B cell (primary cell): ENCODE results near the gene UBALD2. TPM values are rescaled to one million over a fixed set of nuclear protein-coding genes. Genes with fewer than 3 reads are reported as not detected.

Experiments
- ATAC-seq: fragments of 200-7000 bp; cut with Tn5 transposase; one replicate; pipeline ENCODE4 v1.10.0; 2021; ENCODE audit warnings: low read depth, mild to moderate bottlenecking, moderate number of reproducible peaks, moderate library complexity
- CTCF ChIA-PET: fragments of 350-600 bp; sonication (Branson Sonifier 250); formaldehyde crosslinking; loops from one replicate; lab custom pipeline; 2021; ENCODE audit warnings: antibody characterized with exemption, inconsistent platforms; lab: Charles Lee
- POLR2A ChIA-PET: fragments of 350-600 bp; sonication (Branson Sonifier 250); formaldehyde crosslinking; loops from one replicate; lab custom pipeline; 2021; ENCODE audit warnings: antibody characterized with exemption; lab: Charles Lee
- DNase-seq: peaks from one replicate; pipeline ENCODE4 v3.0.0; 2013
- H2AFZ ChIP-seq: 2 replicates; pipeline ENCODE4 v1.6.1; 2012; ENCODE audit warnings: mild to moderate bottlenecking, low read depth, low read length; ENCODE audit not compliant: insufficient read depth, poor library complexity, severe bottlenecking
- H3K27ac ChIP-seq, 2 donors: 1 replicate in 1 of 2; 2 replicates in 1 of 2; pipeline ENCODE4 v1.5.1; 2012 to 2013; ENCODE audit warnings: low read length in 2 of 2, mild to moderate bottlenecking in 2 of 2, moderate library complexity in 1 of 2
- H3K27me3 ChIP-seq, 4 experiments: fragments of 200-600 bp in 1 of 4; sonication (generic) in 1 of 4; replicated peaks in 1 of 4; 1 replicate in 2 of 4; 2 replicates in 2 of 4; pipeline versions ENCODE4 v1.6.1 to v1.7.0; 2013 to 2016; ENCODE audit warnings: low read length in 3 of 4, mild to moderate bottlenecking in 2 of 4, mixed read lengths in 1 of 4, moderate library complexity in 1 of 4; ENCODE audit not compliant: insufficient read depth in 4 of 4, control insufficient read depth in 3 of 4; ENCODE audit errors: control extremely low read depth in 1 of 4
- H3K36me3 ChIP-seq, 2 experiments: replicated peaks in 1 of 2; 1 replicate in 1 of 2; 2 replicates in 1 of 2; pipeline versions ENCODE4 v1.6.1 to v1.7.1; 2013; ENCODE audit warnings: low read length in 1 of 2; ENCODE audit not compliant: insufficient read depth in 2 of 2, control insufficient read depth in 1 of 2; ENCODE audit errors: control extremely low read depth in 1 of 2, extremely low read depth in 1 of 2
- H3K4me1 ChIP-seq, 2 donors: fragments of 200-600 bp in 1 of 2; sonication (generic) in 1 of 2; 1 replicate in 1 of 2; 2 replicates in 1 of 2; pipeline versions ENCODE4 v1.5.1 to v1.6.1; 2013 to 2017; ENCODE audit warnings: low read length in 2 of 2; ENCODE audit not compliant: control insufficient read depth in 2 of 2, insufficient read depth in 2 of 2
- H3K4me2 ChIP-seq: replicated peaks from 2 replicates; pipeline ENCODE3; 2012; ENCODE audit warnings: mild to moderate bottlenecking, low read depth, low read length; ENCODE audit not compliant: poor library complexity, severe bottlenecking
- H3K4me3 ChIP-seq, 5 experiments: fragments of 200-600 bp in 1 of 5; sonication (generic) in 1 of 5; 1 replicate in 3 of 5; 2 replicates in 2 of 5; pipeline versions ENCODE4 v1.5.1 to v1.7.0; 2011 to 2016; ENCODE audit warnings: low read length in 4 of 5, mild to moderate bottlenecking in 4 of 5, low read depth in 2 of 5, control low read depth in 1 of 5, moderate library complexity in 1 of 5; ENCODE audit not compliant: insufficient read depth in 1 of 5; ENCODE audit errors: control extremely low read depth in 1 of 5, extremely low read depth in 1 of 5
- H3K79me2 ChIP-seq: fragments of 200-600 bp; sonication (generic); one replicate; pipeline ENCODE4 v1.6.0; 2016; ENCODE audit warnings: low read length; ENCODE audit not compliant: control insufficient read depth, insufficient read depth
- H3K9ac ChIP-seq: fragments of 200-600 bp; sonication (generic); 2 replicates; pipeline ENCODE4 v1.6.1; 2017; ENCODE audit warnings: mild to moderate bottlenecking, low read length, moderate library complexity
- H3K9me3 ChIP-seq, 3 donors: one replicate each; pipeline versions ENCODE4 v1.6.1 to v1.7.1; 2013; ENCODE audit warnings: low read length in 2 of 3; ENCODE audit not compliant: control insufficient read depth in 2 of 3, insufficient read depth in 1 of 3; ENCODE audit errors: control extremely low read depth in 1 of 3
- H4K20me1 ChIP-seq: 2 replicates; pipeline ENCODE4 v1.6.0; 2012; ENCODE audit warnings: mild to moderate bottlenecking, low read length; ENCODE audit not compliant: insufficient read depth, control insufficient read depth, poor library complexity, severe bottlenecking
- H3K27ac Mint-ChIP-seq: one replicate; pipeline ENCODE4 v1.8.0; 2021; ENCODE audit warnings: mixed read lengths
- H3K27me3 Mint-ChIP-seq: one replicate; pipeline ENCODE4 v1.8.0; 2021; ENCODE audit warnings: mixed read lengths
- H3K4me1 Mint-ChIP-seq: one replicate; pipeline ENCODE4 v1.8.0; 2021; ENCODE audit warnings: mixed read lengths
- H3K4me3 Mint-ChIP-seq: one replicate; pipeline ENCODE4 v1.8.0; 2021; ENCODE audit warnings: mixed read lengths
- H3K9me3 Mint-ChIP-seq: one replicate; pipeline ENCODE4 v1.8.0; 2022; ENCODE audit warnings: mixed read lengths; ENCODE audit not compliant: insufficient read depth
- EZH2 ChIP-seq: IDR thresholded peaks from 2 replicates; pipeline ENCODE4 v1.6.1; 2012; ENCODE audit warnings: borderline replicate concordance, low read depth, mild to moderate bottlenecking, moderate library complexity, low read length; ENCODE audit not compliant: insufficient read depth, poor library complexity, severe bottlenecking
- WGBS: methylation state at CpG from one replicate; pipeline ENCODE4 v1.1.5; 2013; ENCODE audit warnings: missing lambda C conversion rate; ENCODE audit not compliant: insufficient coverage; 5-methylcytosine and 5-hydroxymethylcytosine counted together
- intact Hi-C: fragments of 100-400 bp; cut with micrococcal nuclease; formaldehyde crosslinking; loops from one replicate; pipeline ENCODE4 v1.10.0; 2022
- polyA plus RNA-seq: library from polyadenylated mRNA; depleted of rRNA; stranded (reverse); fragments of >200 nt; gene quantifications from 2 replicates; pipeline ENCODE4 v1.2.3, GENCODE V29; 2012
- total RNA-seq, 2 donors: library from RNA; stranded (reverse); fragments of 120-200 nt in 1 of 2; gene quantifications; 1 replicate in 1 of 2; 2 replicates in 1 of 2; pipeline versions ENCODE4 v1.2.3 to v1.2.4, GENCODE V29; 2013 to 2022
- TF ChIP-seq, protein P1 (sequence below): fragments of 200-600 bp; IDR thresholded peaks from one replicate; pipeline ENCODE4 v1.8.0; 2022; ENCODE audit warnings: antibody characterized with exemption, mild to moderate bottlenecking

UBALD2 gene
- total and polyA plus RNA-seq, 2 donors (not counting 1 experiment from before 2014, with no cell fraction given) = 78.9 to 155 TPM

- H3K36me3 ChIP-seq = no peaks in the 10 kb centered on the region
- H2AFZ ChIP-seq = no peak overlapping the region
- no peak overlapping the region for H3K9ac ChIP-seq
- H3K4me2 ChIP-seq = no peak overlapping the region
- Mint-ChIP-seq H3K9me3 (no peaks in the 10 kb centered on the region), H3K4me1 (no peaks in the 10 kb centered on the region), H3K27me3 (no peaks in the 10 kb centered on the region), H3K27ac (no peak overlapping the region), H3K4me3 (no peak overlapping the region)
- H3K27me3 ChIP-seq = no peaks in the 10 kb centered on the region
- H3K79me2 ChIP-seq = no peaks in the 10 kb centered on the region
- WGBS = 94% methylated on average over 7 of the region's 7 CpGs
- no peak overlapping the region for H3K4me3 ChIP-seq
- no peaks in the 10 kb centered on the region for H3K9me3 ChIP-seq
- DNase-seq = no peak
- TF ChIP-seq, protein P1, sequence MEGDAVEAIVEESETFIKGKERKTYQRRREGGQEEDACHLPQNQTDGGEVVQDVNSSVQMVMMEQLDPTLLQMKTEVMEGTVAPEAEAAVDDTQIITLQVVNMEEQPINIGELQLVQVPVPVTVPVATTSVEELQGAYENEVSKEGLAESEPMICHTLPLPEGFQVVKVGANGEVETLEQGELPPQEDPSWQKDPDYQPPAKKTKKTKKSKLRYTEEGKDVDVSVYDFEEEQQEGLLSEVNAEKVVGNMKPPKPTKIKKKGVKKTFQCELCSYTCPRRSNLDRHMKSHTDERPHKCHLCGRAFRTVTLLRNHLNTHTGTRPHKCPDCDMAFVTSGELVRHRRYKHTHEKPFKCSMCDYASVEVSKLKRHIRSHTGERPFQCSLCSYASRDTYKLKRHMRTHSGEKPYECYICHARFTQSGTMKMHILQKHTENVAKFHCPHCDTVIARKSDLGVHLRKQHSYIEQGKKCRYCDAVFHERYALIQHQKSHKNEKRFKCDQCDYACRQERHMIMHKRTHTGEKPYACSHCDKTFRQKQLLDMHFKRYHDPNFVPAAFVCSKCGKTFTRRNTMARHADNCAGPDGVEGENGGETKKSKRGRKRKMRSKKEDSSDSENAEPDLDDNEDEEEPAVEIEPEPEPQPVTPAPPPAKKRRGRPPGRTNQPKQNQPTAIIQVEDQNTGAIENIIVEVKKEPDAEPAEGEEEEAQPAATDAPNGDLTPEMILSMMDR = no peak
- no peak for TF ChIP-seq EZH2
- intact Hi-C loops = no loop called here
- H3K4me1 ChIP-seq = no peaks in the 10 kb centered on the region
- no peak overlapping the region for H3K27ac ChIP-seq
- ATAC-seq = no peak
- ChIA-PET CTCF (interaction anchor here (1.0 kb wide), 2 partner anchors 12 to 13 kb away, joined by 4 to 5 read pairs; no protein-coding TSS in a partner anchor), POLR2A (no interaction called here)
- no peaks in the 10 kb centered on the region for H4K20me1 ChIP-seq
These were observed 28.0 kb downstream of the UBALD2 start for GRCh38 chr17:76293106-76293505.

DNA sequence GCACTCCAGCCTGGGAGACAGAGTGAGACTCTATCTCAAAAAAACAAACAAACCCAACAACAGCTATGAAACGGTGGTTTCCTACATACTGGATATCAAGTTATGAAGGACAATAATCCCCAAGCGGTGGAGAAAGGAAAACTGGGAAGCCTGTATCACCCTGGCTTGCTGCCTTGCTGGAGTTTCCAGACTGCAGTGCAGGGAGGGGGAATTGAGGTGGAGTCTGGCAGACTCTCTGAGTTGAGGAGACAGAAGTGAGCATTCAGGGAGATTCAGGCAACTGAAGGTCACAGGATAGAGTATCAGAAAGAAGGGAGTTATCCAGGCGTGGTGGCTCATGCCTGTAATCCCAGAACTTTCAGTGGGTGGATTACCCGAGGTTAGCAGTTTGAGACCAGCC, 31.0 kb downstream of the UBALD2 start:
- DNase-seq = no peak

More for the DNA sequence above, 31.0 kb downstream of the UBALD2 start:
- Histone ChIP-seq H3K4me2 (no peak overlapping the region), H3K4me1 (no peaks in the 10 kb centered on the region), H4K20me1 (no peaks in the 10 kb centered on the region), H3K27ac (no peak overlapping the region), H3K36me3 (no peaks in the 10 kb centered on the region), H3K9ac (no peak overlapping the region), H3K79me2 (no peaks in the 10 kb centered on the region), H3K9me3 (no peaks in the 10 kb centered on the region), H3K4me3 (no peak overlapping the region), H3K27me3 (no peaks in the 10 kb centered on the region), H2AFZ (no peak overlapping the region)
- 83% methylated on average over 3 of the region's 4 CpGs for WGBS
- Mint-ChIP-seq H3K4me1 (no peaks in the 10 kb centered on the region), H3K4me3 (no peak overlapping the region), H3K27me3 (no peaks in the 10 kb centered on the region), H3K9me3 (no peaks in the 10 kb centered on the region), H3K27ac (no peak overlapping the region)
- ChIA-PET CTCF (interaction anchor here (0.6 to 6.6 kb wide), 4 partner anchors 17 to 282 kb away, joined by 3 to 59 read pairs (median 22); no protein-coding TSS in a partner anchor), POLR2A (interaction anchor here (0.7 kb wide), 1 partner anchor 187 kb away, joined by 6 read pairs; no protein-coding TSS in a partner anchor)
- intact Hi-C loops = no loop called here
- ATAC-seq = no peak
- TF ChIP-seq EZH2 = no peak
- TF ChIP-seq, protein P1 = no peak
